Gastrocnemius medialis (tissue), 4 donors: ENCODE measurements around the gene PDK1.

Experiments used
- POLR2A ChIP-seq, 2 donors: fragments of 450-650 bp; IDR thresholded peaks; one replicate each; pipeline ENCODE4 v1.6.1; 2017; ENCODE audit warnings: antibody characterized with exemption in 2 of 2, mild to moderate bottlenecking in 2 of 2, moderate library complexity in 2 of 2
- TF ChIP-seq, protein P1 (sequence below), 5 experiments: fragments of 450-650 bp in 3 of 5; fragments of 200-600 bp in 2 of 5; sonication (generic) in 2 of 5; IDR thresholded peaks in 4 of 5; conservative IDR thresholded peaks in 1 of 5; 1 replicate in 4 of 5; 2 replicates in 1 of 5; pipeline ENCODE4 v1.5.1; 2016 to 2019; ENCODE audit warnings: antibody characterized with exemption in 5 of 5, mild to moderate bottlenecking in 3 of 5, moderate library complexity in 3 of 5

DNA sequence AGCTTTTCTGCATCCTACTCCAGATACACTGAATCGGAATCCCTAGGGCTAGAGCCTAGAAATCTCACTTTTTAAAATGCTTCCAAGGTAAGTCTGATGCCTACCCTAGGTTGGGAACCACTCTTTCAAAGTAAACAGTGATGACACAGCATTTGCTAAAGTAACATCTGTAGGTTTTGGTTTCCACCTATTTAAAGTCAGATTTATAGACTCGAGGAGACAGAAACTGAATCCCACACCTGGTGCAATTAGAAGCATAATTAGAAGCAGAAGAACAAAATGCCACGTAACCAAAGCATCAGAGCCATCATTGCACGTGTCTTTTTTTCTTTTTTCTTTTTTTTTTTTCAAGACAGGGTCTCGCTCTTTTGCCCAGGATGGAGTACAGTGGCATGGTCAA is 40.9 kb downstream of the PDK1 start:
- TF ChIP-seq, protein P1, sequence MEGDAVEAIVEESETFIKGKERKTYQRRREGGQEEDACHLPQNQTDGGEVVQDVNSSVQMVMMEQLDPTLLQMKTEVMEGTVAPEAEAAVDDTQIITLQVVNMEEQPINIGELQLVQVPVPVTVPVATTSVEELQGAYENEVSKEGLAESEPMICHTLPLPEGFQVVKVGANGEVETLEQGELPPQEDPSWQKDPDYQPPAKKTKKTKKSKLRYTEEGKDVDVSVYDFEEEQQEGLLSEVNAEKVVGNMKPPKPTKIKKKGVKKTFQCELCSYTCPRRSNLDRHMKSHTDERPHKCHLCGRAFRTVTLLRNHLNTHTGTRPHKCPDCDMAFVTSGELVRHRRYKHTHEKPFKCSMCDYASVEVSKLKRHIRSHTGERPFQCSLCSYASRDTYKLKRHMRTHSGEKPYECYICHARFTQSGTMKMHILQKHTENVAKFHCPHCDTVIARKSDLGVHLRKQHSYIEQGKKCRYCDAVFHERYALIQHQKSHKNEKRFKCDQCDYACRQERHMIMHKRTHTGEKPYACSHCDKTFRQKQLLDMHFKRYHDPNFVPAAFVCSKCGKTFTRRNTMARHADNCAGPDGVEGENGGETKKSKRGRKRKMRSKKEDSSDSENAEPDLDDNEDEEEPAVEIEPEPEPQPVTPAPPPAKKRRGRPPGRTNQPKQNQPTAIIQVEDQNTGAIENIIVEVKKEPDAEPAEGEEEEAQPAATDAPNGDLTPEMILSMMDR (IDR thresholded peaks at IDR 0.05 in 4 of 5, conservative IDR thresholded peaks at IDR 0.05 in 1 of 5), result no peak
- no peak for TF ChIP-seq POLR2A (IDR thresholded peaks at IDR 0.05)
